ENCODE measurements around the gene KCNQ1.
"Not testable (repeated sequence)": the region's sequence is repeated elsewhere in the genome, so short reads cannot be mapped to it uniquely, and the experiment has no call there.

The KCNQ1 gene

DNA sequence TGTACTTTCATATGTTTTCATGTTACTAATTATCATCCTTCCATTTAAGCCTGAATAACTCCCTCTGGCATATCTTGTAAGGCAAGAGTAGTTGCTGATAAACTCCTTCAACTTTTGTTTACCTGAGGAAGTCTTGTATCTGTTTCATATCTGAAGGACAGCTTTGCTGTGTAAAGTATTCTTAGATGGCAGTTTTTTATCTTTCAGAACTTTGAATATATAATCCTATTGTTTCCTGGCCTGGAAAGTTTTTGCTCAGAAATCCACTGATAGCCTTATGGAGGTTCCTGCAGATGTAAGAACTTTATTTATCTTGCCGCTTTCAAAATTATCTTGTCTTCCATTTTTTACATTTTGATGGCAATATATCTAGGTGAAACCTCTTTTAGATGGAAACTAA lies 185.9 kb downstream of the KCNQ1 start:
- Histone ChIP-seq H3K4me3 (ENCODE audit: low read depth, low read length) (no peak overlapping the region), H3K27me3 (no peaks in the 10 kb centered on the region), H3K36me3 (no peaks in the 10 kb centered on the region), H3K4me1 (no peaks in the 10 kb centered on the region), H3K9me3 (no peaks in the 10 kb centered on the region)
- TF ChIP-seq, protein P1, sequence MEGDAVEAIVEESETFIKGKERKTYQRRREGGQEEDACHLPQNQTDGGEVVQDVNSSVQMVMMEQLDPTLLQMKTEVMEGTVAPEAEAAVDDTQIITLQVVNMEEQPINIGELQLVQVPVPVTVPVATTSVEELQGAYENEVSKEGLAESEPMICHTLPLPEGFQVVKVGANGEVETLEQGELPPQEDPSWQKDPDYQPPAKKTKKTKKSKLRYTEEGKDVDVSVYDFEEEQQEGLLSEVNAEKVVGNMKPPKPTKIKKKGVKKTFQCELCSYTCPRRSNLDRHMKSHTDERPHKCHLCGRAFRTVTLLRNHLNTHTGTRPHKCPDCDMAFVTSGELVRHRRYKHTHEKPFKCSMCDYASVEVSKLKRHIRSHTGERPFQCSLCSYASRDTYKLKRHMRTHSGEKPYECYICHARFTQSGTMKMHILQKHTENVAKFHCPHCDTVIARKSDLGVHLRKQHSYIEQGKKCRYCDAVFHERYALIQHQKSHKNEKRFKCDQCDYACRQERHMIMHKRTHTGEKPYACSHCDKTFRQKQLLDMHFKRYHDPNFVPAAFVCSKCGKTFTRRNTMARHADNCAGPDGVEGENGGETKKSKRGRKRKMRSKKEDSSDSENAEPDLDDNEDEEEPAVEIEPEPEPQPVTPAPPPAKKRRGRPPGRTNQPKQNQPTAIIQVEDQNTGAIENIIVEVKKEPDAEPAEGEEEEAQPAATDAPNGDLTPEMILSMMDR (IDR thresholded peaks at IDR 0.05; ENCODE audit: low read depth, low read length) = no peak
- DNase-seq = no peak

DNA sequence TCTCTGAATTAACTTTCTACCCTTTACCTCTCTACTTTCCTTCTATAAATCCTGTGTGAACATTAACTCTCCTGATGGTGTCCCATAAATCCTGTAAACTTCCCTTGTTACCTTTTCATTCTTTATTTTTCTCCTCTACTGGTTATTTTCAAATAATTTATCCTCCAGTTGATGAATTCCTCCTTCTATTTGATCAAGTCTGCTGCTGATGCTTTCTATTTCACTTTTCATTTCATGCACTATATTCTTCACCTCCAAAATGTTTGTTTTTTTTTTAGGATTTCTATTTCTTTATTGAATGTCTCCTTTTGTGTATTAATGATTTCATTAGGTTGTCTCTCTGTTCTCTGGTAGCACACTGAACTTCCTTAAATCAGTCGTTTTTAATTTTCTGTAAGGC lies 186.4 kb downstream of the KCNQ1 start:
- Histone ChIP-seq H3K27me3 (no peaks in the 10 kb centered on the region), H3K4me1 (no peaks in the 10 kb centered on the region), H3K4me3 (ENCODE audit: low read depth, low read length) (no peak overlapping the region), H3K36me3 (no peaks in the 10 kb centered on the region), H3K9me3 (no peaks in the 10 kb centered on the region)
- TF ChIP-seq, protein P1 (IDR thresholded peaks at IDR 0.05; ENCODE audit: low read depth, low read length) = no peak
- no peak for DNase-seq

DNA sequence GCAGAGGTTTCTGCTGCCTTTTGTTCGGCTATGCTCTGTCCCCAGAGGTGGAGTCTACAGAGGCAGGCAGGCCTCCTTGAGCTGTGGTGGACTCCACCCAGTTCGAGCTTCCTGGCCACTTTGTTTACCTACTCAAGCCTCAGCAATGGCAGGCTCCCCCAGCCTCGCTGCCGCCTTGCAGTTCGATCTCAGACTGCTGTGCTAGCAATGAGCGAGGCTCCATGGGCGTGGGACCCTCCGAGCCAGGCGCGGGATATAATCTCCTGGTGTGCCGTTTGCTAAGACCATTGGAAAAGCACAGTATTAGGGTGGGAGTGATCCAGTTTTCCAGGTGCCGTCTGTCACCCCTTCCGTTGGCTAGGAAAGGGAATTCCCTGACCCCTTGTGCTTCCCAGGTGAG lies 195.0 kb downstream of the KCNQ1 start:
- not testable (repeated sequence) for H3K36me3 ChIP-seq; H3K9me3 ChIP-seq; DNase-seq; H3K4me1 ChIP-seq; H3K27me3 ChIP-seq; H3K4me3 ChIP-seq (ENCODE audit: low read depth, low read length)

DNA sequence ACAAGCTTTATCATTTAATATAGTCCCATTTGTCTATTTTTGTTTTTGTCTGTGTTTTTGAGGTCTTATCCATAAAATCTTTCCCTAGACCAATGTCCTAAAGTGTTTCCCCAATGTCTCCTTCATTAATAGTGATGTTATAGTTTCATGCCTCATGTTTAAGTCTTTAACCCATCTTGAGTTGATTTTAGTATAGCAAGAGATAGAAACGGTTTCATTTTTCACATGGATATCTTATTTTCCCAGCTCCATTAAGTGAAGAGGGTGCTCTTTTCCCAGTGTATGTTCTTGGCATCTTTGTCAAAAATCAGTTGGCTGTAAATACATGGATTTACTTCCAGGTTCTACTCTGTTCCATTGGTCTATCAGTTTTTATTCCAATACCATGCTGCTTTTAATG lies 196.8 kb downstream of the KCNQ1 start:
- TF ChIP-seq, protein P1 (IDR thresholded peaks at IDR 0.05; ENCODE audit: low read depth, low read length) = no peak
- H3K9me3 ChIP-seq = no peaks in the 10 kb centered on the region; the same call in 1 of the 2 replicates
- H3K4me3 ChIP-seq (ENCODE audit: low read depth, low read length) = no peak overlapping the region
- no peaks in the 10 kb centered on the region for H3K27me3 ChIP-seq
- no peaks in the 10 kb centered on the region for H3K36me3 ChIP-seq
- DNase-seq = no peak
- H3K4me1 ChIP-seq = no peaks in the 10 kb centered on the region

DNA sequence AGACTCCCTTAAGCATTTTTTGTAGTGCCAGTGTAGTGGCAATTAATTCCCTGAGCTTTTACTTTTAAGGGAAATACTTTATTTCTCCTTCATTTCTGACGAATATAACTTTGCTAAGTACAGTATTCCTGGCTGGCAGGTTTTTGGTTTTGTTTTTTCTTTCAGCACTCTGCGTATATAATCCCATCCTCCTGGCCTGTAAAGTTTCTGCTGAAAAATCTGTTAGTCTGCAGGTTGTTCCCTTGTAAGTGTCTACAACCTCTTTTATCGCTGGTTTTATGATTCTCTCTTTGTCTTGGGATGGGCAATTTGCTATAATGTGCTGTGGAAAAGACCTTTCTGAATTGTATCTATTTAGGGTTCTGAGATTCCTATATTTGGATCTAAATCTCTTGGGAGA lies 198.9 kb downstream of the KCNQ1 start:
- Histone ChIP-seq H3K27me3 (no peaks in the 10 kb centered on the region), H3K36me3 (no peaks in the 10 kb centered on the region), H3K4me3 (ENCODE audit: low read depth, low read length) (no peak overlapping the region), H3K9me3 (no peaks in the 10 kb centered on the region; the same call in 1 of the 2 replicates), H3K4me1 (no peaks in the 10 kb centered on the region)
- no peak for DNase-seq
- TF ChIP-seq, protein P1 (IDR thresholded peaks at IDR 0.05; ENCODE audit: low read depth, low read length) = no peak

DNA sequence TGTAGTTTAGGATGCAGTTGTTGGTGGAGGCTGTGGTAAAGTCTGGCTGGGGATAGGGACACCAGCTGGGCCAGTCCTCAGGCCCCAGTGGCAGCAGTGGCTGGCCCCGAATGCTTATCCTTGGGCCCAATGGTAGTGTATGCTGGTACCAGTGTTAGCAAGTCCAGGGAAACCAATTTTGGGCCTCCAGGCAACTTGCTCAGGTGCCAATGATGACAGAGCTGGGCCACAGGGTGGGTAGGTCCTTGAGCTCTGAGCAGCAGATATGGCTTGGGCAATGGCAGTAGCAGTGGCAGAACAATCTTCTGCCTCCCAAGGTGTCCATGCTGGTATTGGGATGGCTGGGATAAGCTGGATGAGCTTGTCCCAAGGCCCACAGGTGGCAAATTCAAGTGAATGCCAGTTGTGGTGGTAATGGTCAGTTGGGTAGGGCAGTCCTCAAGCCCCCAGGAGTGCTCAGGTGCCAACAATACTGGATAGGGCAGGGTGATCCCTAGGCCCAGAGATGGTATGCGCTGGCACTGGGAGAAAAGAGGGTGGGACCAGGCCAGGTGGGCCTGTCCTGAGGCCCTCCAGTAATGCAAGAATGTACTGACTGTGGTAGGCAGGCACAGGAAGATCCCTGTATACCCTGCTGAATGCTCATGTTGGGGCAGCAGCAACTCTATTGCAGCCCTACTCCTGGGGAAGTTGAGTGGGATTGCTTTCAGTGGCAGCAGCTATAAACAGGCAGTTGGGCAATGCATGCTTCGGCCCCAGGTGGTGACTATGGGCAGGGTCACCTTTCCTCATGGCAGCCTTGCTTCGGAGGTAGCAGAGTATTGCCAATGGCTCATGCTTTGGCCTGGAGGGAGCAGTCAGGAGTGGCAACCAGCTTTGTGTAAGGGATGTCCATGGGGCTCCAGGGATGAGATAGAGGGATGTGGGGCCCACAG lies 200.3 kb downstream of the KCNQ1 start:
- TF ChIP-seq, protein P1 (IDR thresholded peaks at IDR 0.05; ENCODE audit: low read depth, low read length) = no peak
- Histone ChIP-seq H3K4me3 (ENCODE audit: low read depth, low read length) (no peak overlapping the region), H3K27me3 (no peaks in the 10 kb centered on the region), H3K4me1 (no peaks in the 10 kb centered on the region), H3K36me3 (no peaks in the 10 kb centered on the region), H3K9me3 (no peaks in the 10 kb centered on the region; the same call in 1 of the 2 replicates)
- DNase-seq = no peak

All from BE2C (cell line).